Measurements from ENCODE around the gene DYNC2I2. TPM values are rescaled to one million over a fixed set of nuclear protein-coding genes. Genes with fewer than 3 reads are reported as not detected.
A peak's percentile ranks its signal among the peaks of the same experiment; 100 is the strongest.
"Not testable (repeated sequence)": the region's sequence is repeated elsewhere in the genome, so short reads cannot be mapped to it uniquely, and the experiment has no call there.

The DYNC2I2 gene
- total RNA-seq, 1 donor from 2014 or later = 49.9 TPM

DNA sequence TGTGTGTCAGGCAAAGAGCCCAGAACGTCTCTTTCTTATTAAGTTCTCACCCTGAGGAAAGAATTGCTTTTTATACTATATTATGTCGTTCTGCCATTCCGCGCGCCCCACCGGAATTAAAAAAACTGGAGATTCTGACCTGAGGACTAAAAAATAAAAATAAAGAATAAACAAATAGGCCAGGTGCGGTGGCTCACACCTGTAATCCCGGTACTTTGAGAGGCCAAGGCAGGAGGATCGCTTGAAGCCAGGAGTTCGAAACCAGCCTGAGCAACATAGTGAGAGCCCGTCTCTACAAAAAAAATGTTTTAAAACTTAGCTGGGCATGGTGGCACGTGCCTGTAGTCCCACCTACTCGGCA is 677 bp upstream of the DYNC2I2 start:
- H3K4me3 ChIP-seq = peak overlapping the region; percentile 78 to 84
- DNase-seq (ENCODE audit: low spot score in 2 of 2) = no peak
- no peaks in the 10 kb centered on the region for H3K27me3 ChIP-seq
- H3K27ac ChIP-seq = peak overlapping the region; percentile 91 to 96
- TF ChIP-seq CTCF (IDR thresholded peaks at IDR 0.05) = no peak
- intact Hi-C loops (cut with DNase I) = loop anchor here (2.0 kb wide), 1 partner anchor 105 kb away; the partner anchor contains the start of gene SPTAN1
- no peaks in the 10 kb centered on the region for H3K9me3 ChIP-seq
- H3K4me1 ChIP-seq = peaks cover 0 to 4% of the 10 kb centered on the region in 2 donors
- H3K36me3 ChIP-seq = no peaks in the 10 kb centered on the region

- Histone ChIP-seq H3K9me3 (no peaks in the 10 kb centered on the region), H3K27ac (no peak overlapping the region), H3K27me3 (no peaks in the 10 kb centered on the region), H3K4me1 (peaks cover 0 to 4% of the 10 kb centered on the region in 2 donors), H3K4me3 (no peak overlapping the region), H3K36me3 (no peaks in the 10 kb centered on the region)
- intact Hi-C loops (cut with DNase I) = no loop called here
- no peak for DNase-seq (ENCODE audit: low spot score in 2 of 2)
- no peak for TF ChIP-seq CTCF (IDR thresholded peaks at IDR 0.05)
Observed at GRCh38 chr9:128654481-128654880, 2.2 kb downstream of the DYNC2I2 start.

GRCh38 chr9:128653908-128654307 is 2.7 kb downstream of the DYNC2I2 start:
- Histone ChIP-seq H3K4me3 (no peak overlapping the region), H3K9me3 (no peaks in the 10 kb centered on the region), H3K4me1 (peaks cover 0 to 4% of the 10 kb centered on the region in 2 donors), H3K36me3 (no peaks in the 10 kb centered on the region), H3K27me3 (no peaks in the 10 kb centered on the region), H3K27ac (no peak overlapping the region)
- TF ChIP-seq CTCF (IDR thresholded peaks at IDR 0.05) = no peak
- intact Hi-C loops (cut with DNase I) = no loop called here
- DNase-seq (ENCODE audit: low spot score in 2 of 2) = no peak

- H3K4me1 ChIP-seq = peaks cover 0 to 4% of the 10 kb centered on the region in 2 donors
- TF ChIP-seq CTCF (IDR thresholded peaks at IDR 0.05) = no peak
- intact Hi-C loops (cut with DNase I) = no loop called here
- no peak overlapping the region for H3K4me3 ChIP-seq
- no peak for DNase-seq (ENCODE audit: low spot score in 2 of 2)
- H3K27ac ChIP-seq = no peak overlapping the region
- H3K36me3 ChIP-seq = no peaks in the 10 kb centered on the region
- no peaks in the 10 kb centered on the region for H3K9me3 ChIP-seq
- no peaks in the 10 kb centered on the region for H3K27me3 ChIP-seq
Observed at GRCh38 chr9:128651798-128652197, 4.8 kb downstream of the DYNC2I2 start.

DNA sequence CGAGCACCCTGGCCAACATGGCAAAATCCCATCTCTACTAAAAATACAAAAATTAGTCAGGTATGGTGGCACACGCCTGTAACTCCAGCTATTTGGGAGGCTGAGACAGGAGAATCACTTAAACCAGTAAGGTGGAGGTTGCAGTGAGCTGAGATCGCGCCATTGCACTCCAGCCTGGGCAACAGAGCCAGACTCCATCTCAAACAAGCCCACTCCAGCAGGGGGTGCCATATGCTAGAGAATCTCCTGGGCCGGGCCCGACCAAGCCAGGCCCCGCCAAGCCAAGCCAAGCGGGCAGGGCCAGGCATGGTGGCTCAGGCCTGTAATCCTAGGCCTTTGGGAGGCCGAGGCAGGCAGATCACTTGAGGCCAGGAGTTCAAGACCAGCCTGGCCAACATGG is 8.4 kb downstream of the DYNC2I2 start:
- H3K36me3 ChIP-seq; H3K4me3 ChIP-seq; H3K4me1 ChIP-seq; intact Hi-C loops (cut with DNase I); DNase-seq (ENCODE audit: low spot score in 2 of 2); H3K27ac ChIP-seq; H3K9me3 ChIP-seq; H3K27me3 ChIP-seq: not testable (repeated sequence)
- peak in 1 of 3 experiments; percentile 13 for TF ChIP-seq CTCF (IDR thresholded peaks at IDR 0.05)
